ENCODE measurements around the gene UNCX. TPM values are rescaled to one million over a fixed set of nuclear protein-coding genes. Genes with fewer than 3 reads are reported as not detected.

The UNCX gene
- polyA plus RNA-seq, 1 donor = not detected

DNA sequence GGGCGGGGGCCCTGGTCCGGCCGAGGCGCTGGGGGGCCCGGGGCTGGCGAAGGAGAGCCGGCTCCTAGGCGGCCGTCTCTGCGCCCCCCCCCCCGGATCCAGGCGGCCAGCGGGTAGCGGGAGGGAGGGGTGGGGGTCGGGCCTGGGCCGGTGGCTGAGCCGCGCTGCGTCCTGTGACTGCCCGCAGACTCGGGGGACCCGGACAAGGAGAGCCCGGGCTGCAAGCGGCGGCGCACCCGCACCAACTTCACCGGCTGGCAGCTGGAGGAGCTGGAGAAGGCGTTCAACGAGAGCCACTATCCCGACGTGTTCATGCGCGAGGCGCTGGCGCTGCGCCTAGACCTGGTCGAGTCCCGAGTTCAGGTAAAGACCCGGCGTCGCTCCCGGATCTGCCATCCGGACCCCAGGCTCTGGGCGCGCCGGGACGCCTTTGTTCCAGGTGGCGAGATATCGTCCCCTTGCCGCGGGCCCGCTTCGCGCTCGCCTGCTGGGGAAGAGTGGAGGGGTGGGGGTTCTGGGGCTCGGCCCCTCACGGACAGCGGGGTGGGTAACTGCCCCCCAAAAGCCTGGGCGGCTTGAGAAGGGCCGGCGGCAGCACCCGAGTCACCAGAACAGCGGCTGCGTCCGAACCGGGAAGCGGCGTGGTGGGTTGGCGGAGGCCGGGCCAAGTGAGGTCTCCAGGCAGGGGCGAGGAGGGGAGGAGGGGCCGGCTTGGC lies 819 bp downstream of the UNCX start:
- Histone ChIP-seq H3K9me3 (ENCODE audit: control insufficient read depth, low read depth, low read length) (peaks cover 39% of the 10 kb centered on the region), H3K27ac (ENCODE audit: low read length) (no peak overlapping the region), H3K4me3 (ENCODE audit: low read length) (no peak overlapping the region), H3K27me3 (ENCODE audit: control insufficient read depth, insufficient read depth, low read length) (peaks cover 81% of the 10 kb centered on the region), H3K36me3 (ENCODE audit: control insufficient read depth, insufficient read depth, low read length) (no peaks in the 10 kb centered on the region), H3K4me1 (ENCODE audit: control insufficient read depth, insufficient read depth, low read length) (peaks cover 3% of the 10 kb centered on the region)
- no peak for DNase-seq
- WGBS (ENCODE audit: insufficient coverage, low lambda C conversion rate) = no CpG with 5 or more reads among the region's 73 CpGs

DNA sequence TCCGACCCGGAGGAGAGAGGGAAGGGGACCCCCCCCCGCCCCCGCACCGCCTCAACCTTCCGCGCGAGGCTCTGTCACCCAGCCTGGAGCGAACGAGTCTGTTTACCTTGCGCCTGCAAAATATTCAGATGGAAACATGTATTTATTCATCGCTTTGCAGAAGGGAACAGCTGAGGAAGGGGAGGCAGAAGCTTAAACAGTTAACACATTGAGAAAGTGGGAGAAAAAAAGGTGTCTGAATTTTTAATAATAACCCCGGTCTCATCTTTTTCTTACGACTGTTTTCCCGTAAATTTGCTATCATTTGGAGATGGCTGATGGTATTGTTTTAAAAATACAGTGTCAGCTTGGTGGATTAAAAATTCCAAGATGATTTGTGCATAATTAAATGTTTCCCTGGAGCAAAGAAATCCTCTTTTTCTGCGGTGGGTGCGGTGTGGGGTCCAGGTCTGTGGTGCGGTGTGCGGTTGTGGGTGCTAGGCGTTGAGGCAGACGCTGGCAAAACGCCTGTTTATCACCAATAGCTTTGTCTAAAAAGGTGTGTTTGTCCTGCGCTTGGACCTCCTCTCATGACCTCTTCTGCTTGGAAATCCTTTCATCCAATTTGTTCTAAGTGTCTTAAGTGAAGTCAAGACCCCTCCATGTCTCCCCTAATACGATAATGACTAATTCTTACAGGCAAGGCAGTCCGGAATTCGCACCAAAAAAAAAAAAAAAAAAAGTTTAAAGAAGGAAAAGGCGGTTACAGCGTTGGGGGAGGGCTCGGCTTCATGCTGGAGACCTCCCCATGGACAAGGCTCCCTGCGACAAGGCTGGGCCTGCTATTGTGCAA lies 1.6 kb downstream of the UNCX start:
- H3K27me3 ChIP-seq (ENCODE audit: control insufficient read depth, insufficient read depth, low read length) = peaks cover 81% of the 10 kb centered on the region
- peaks cover 3% of the 10 kb centered on the region for H3K4me1 ChIP-seq (ENCODE audit: control insufficient read depth, insufficient read depth, low read length)
- H3K4me3 ChIP-seq (ENCODE audit: low read length) = no peak overlapping the region
- no CpG with 5 or more reads among the region's 30 CpGs for whole genome bisulfite sequencing (ENCODE audit: insufficient coverage, low lambda C conversion rate)
- peaks cover 42% of the 10 kb centered on the region for H3K9me3 ChIP-seq (ENCODE audit: control insufficient read depth, low read depth, low read length)
- H3K36me3 ChIP-seq (ENCODE audit: control insufficient read depth, insufficient read depth, low read length) = no peaks in the 10 kb centered on the region
- no peak for DNase-seq
- H3K27ac ChIP-seq (ENCODE audit: low read length) = no peak overlapping the region

DNA sequence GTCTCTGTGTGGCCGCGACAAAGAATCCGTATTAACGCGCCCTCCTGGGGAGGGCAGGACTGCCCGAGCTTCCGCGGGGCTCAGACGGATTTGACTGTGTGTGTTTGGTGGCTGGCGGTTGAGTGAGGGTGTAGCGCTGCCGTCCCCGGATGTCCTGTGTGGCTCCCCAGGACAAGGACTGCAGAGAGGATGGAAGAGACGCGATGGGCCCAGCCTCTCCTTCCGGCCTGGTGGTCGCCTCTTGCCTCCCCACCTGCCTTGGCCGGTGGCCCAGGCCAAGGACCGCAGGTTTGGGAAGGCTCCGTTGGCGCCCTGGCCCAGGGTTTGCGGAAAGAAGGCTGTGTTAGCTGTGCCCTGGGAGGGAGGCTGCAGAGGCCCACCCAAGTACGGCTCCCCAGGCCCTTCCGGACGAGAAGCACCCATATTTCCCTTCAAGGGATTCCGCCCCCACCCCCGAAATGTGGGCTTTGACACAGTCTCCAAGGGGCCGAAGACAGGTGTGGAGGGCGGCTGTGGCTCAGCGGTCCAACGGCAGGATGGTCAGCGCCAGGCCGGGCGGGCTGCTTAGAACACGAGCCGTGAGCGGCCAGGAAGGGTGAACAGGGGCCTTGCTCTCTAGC lies 2.3 kb downstream of the UNCX start:
- Histone ChIP-seq H3K4me1 (ENCODE audit: control insufficient read depth, insufficient read depth, low read length) (peaks cover 3% of the 10 kb centered on the region), H3K9me3 (ENCODE audit: control insufficient read depth, low read depth, low read length) (peaks cover 46% of the 10 kb centered on the region), H3K4me3 (ENCODE audit: low read length) (no peak overlapping the region), H3K27me3 (ENCODE audit: control insufficient read depth, insufficient read depth, low read length) (peaks cover 85% of the 10 kb centered on the region), H3K36me3 (ENCODE audit: control insufficient read depth, insufficient read depth, low read length) (no peaks in the 10 kb centered on the region), H3K27ac (ENCODE audit: low read length) (no peak overlapping the region)
- DNase-seq = no peak
- no CpG with 5 or more reads among the region's 37 CpGs for WGBS (ENCODE audit: insufficient coverage, low lambda C conversion rate)

DNA sequence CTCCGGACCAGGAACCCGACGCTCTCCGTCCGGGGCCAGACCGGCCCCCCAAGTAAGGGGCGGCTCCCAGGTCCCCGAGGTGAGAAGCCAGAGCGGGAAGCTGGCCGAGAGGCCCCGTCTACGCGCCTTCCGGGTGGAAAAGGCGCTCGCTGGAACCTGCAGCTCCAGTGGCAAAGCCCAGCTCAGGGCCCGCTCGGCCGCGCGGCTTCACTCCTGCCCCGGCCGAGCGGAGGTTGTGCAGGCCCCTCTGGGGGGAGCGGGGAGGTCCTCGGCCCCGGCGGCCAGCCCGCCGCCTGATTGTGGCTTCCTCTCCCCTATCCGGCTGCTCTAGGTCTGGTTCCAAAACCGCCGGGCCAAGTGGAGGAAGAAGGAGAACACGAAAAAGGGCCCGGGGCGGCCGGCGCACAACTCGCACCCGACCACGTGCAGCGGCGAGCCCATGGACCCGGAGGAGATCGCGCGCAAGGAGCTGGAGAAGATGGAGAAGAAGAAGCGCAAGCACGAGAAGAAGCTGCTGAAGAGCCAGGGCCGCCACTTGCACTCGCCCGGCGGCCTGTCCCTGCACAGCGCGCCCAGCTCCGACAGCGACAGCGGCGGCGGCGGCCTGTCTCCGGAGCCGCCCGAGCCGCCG lies 2.9 kb downstream of the UNCX start:
- peaks cover 87% of the 10 kb centered on the region for H3K27me3 ChIP-seq (ENCODE audit: control insufficient read depth, insufficient read depth, low read length)
- no CpG with 5 or more reads among the region's 66 CpGs for WGBS (ENCODE audit: insufficient coverage, low lambda C conversion rate)
- DNase-seq = no peak
- no peak overlapping the region for H3K27ac ChIP-seq (ENCODE audit: low read length)
- H3K4me1 ChIP-seq (ENCODE audit: control insufficient read depth, insufficient read depth, low read length) = peaks cover 3% of the 10 kb centered on the region
- H3K9me3 ChIP-seq (ENCODE audit: control insufficient read depth, low read depth, low read length) = peaks cover 46% of the 10 kb centered on the region
- no peaks in the 10 kb centered on the region for H3K36me3 ChIP-seq (ENCODE audit: control insufficient read depth, insufficient read depth, low read length)
- no peak overlapping the region for H3K4me3 ChIP-seq (ENCODE audit: low read length)

DNA sequence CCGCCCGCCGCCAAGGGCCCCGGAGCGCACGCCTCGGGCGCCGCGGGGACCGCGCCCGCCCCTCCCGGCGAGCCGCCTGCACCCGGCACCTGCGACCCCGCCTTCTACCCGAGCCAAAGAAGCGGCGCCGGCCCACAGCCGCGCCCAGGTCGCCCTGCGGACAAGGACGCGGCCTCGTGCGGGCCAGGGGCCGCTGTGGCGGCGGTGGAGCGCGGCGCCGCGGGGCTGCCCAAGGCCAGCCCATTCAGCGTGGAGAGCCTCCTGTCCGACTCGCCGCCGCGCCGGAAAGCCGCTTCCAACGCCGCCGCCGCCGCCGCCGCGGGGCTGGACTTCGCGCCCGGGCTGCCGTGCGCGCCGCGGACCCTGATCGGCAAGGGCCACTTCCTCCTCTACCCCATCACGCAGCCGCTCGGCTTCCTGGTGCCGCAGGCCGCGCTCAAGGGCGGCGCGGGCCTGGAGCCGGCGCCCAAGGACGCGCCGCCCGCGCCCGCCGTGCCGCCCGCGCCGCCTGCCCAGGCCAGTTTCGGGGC lies 3.5 kb downstream of the UNCX start:
- H3K27ac ChIP-seq (ENCODE audit: low read length) = no peak overlapping the region
- peak in 1 of 2 donors; percentile 64 for DNase-seq
- WGBS (ENCODE audit: insufficient coverage, low lambda C conversion rate) = no CpG with 5 or more reads among the region's 87 CpGs
- no peak overlapping the region for H3K4me3 ChIP-seq (ENCODE audit: low read length)
- peaks cover 3% of the 10 kb centered on the region for H3K4me1 ChIP-seq (ENCODE audit: control insufficient read depth, insufficient read depth, low read length)
- H3K36me3 ChIP-seq (ENCODE audit: control insufficient read depth, insufficient read depth, low read length) = no peaks in the 10 kb centered on the region
- peaks cover 44% of the 10 kb centered on the region for H3K9me3 ChIP-seq (ENCODE audit: control insufficient read depth, low read depth, low read length)
- peaks cover 87% of the 10 kb centered on the region for H3K27me3 ChIP-seq (ENCODE audit: control insufficient read depth, insufficient read depth, low read length)

DNA sequence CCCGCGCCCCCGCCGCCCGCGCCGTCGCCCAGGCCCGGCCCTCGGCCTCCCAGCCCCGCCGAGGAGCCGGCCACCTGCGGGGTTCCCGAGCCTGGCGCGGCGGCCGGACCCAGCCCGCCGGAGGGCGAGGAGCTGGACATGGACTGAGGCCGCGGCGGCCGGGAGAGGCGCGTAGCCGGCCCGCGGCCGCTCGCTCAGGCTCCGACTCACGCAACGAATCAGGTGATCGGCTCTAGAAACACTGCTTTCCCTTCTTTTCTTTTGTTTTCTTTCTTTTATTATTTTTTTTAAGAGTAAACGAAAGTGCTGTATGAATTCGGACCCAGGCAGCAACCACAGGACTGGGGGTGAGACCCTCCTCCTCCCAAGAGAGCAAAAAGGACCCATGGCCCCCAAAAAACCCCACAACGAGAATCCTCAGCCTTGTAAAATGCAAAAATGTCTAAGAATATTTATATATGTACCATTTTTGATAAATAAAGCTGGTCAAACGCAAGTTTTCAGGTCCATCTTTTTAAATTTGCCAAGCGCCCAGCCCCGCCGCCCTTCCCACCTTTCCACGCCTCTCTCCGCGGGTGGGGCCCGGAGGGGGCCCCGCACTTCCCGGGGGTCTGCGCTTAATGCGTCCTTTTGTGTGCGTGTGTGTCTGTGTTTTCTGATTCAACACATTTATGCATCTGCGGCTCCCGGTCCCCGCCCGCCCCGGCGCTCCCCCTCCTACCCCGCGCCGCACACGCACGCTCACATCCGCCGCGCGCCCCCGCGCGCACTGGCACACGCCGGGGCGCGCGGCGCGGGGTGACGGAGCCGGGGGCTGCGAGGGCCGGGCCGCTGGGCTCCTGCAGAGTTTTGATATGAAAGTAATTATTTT lies 4.4 kb downstream of the UNCX start:
- H3K9me3 ChIP-seq (ENCODE audit: control insufficient read depth, low read depth, low read length) = peaks cover 43% of the 10 kb centered on the region
- H3K4me1 ChIP-seq (ENCODE audit: control insufficient read depth, insufficient read depth, low read length) = peaks cover 3% of the 10 kb centered on the region
- no peaks in the 10 kb centered on the region for H3K36me3 ChIP-seq (ENCODE audit: control insufficient read depth, insufficient read depth, low read length)
- DNase-seq = no peak
- H3K27ac ChIP-seq (ENCODE audit: low read length) = no peak overlapping the region
- H3K4me3 ChIP-seq (ENCODE audit: low read length) = no peak overlapping the region
- WGBS (ENCODE audit: insufficient coverage, low lambda C conversion rate) = 0% methylated on average over 1 of the region's 83 CpGs
- H3K27me3 ChIP-seq (ENCODE audit: control insufficient read depth, insufficient read depth, low read length) = peaks cover 87% of the 10 kb centered on the region

DNA sequence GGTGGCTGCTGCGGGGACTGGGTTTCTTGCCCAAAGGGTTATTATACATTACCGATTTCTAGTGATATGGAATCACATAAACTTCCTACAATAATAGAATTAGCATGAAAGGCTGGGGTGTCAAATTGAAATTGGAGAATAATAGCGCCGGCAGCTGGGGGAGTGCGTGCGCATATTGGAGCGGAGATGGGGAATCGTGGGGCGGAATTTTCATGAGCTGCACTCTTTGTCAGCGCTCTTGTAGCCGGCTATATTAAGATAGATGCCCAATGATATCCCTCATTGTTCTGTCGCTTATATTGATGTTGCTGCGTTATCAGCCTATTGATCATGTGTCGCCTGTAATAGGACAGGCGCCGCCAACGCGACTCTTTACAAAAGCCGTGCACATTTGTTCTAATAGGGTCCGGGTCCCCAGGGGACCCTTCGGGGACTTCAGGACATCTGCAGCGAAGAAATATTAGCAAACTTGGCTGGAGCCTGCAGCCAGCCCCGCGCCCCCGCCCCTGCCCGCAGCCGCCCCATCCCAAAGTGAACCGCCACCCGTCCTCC lies 5.1 kb downstream of the UNCX start:
- 0% methylated on average over 3 of the region's 29 CpGs for WGBS (ENCODE audit: insufficient coverage, low lambda C conversion rate)

DNA sequence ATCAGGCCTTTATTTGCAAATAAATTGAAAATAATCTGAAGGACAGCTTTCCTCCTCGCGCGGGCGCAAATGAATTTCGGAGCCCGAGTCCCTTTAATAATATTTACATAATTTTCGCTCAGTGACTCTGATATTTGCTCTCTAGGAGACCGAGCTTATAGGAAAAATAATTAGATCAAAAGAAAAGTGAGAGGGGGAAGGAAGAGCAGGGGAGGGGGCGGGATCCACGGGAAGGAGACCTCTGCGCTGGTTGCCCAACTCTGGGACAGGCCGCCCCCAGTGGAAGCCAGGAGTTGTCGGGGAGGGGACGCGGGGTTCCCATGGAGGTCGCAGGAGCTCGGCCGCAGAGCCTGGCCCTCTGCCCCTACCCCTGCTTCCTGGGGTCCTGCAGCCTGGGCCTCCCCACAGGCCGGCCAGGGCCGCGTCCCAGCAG lies 5.8 kb downstream of the UNCX start:
- no peaks in the 10 kb centered on the region for H3K36me3 ChIP-seq (ENCODE audit: control insufficient read depth, insufficient read depth, low read length)
- no peak overlapping the region for H3K27ac ChIP-seq (ENCODE audit: low read length)
- no peak for DNase-seq
- H3K27me3 ChIP-seq (ENCODE audit: control insufficient read depth, insufficient read depth, low read length) = peaks cover 90% of the 10 kb centered on the region
- no CpG with 5 or more reads among the region's 21 CpGs for WGBS (ENCODE audit: insufficient coverage, low lambda C conversion rate)
- H3K9me3 ChIP-seq (ENCODE audit: control insufficient read depth, low read depth, low read length) = peaks cover 49% of the 10 kb centered on the region
- no peak overlapping the region for H3K4me3 ChIP-seq (ENCODE audit: low read length)
- H3K4me1 ChIP-seq (ENCODE audit: control insufficient read depth, insufficient read depth, low read length) = peaks cover 3% of the 10 kb centered on the region

More for the DNA sequence above, 5.1 kb downstream of the UNCX start:
- H3K9me3 ChIP-seq (ENCODE audit: control insufficient read depth, low read depth, low read length) = peaks cover 47% of the 10 kb centered on the region
- no peak for DNase-seq
- H3K4me1 ChIP-seq (ENCODE audit: control insufficient read depth, insufficient read depth, low read length) = peaks cover 3% of the 10 kb centered on the region
- H3K27me3 ChIP-seq (ENCODE audit: control insufficient read depth, insufficient read depth, low read length) = peaks cover 87% of the 10 kb centered on the region
- H3K4me3 ChIP-seq (ENCODE audit: low read length) = no peak overlapping the region
- H3K36me3 ChIP-seq (ENCODE audit: control insufficient read depth, insufficient read depth, low read length) = no peaks in the 10 kb centered on the region
- no peak overlapping the region for H3K27ac ChIP-seq (ENCODE audit: low read length)
